B cell (primary cell): ENCODE data around the gene SLC38A10. TPM values are rescaled to one million over a fixed set of nuclear protein-coding genes. Genes with fewer than 3 reads are reported as not detected.

Source experiments
- ATAC-seq: fragments of 200-7000 bp; cut with Tn5 transposase; one replicate; pipeline ENCODE4 v1.10.0; 2021; ENCODE audit warnings: low read depth, mild to moderate bottlenecking, moderate number of reproducible peaks, moderate library complexity
- CTCF ChIA-PET: fragments of 350-600 bp; sonication (Branson Sonifier 250); formaldehyde crosslinking; loops from one replicate; lab custom pipeline; 2021; ENCODE audit warnings: antibody characterized with exemption, inconsistent platforms; lab: Charles Lee
- POLR2A ChIA-PET: fragments of 350-600 bp; sonication (Branson Sonifier 250); formaldehyde crosslinking; loops from one replicate; lab custom pipeline; 2021; ENCODE audit warnings: antibody characterized with exemption; lab: Charles Lee
- DNase-seq: peaks from one replicate; pipeline ENCODE4 v3.0.0; 2013
- H2AFZ ChIP-seq: 2 replicates; pipeline ENCODE4 v1.6.1; 2012; ENCODE audit warnings: mild to moderate bottlenecking, low read depth, low read length; ENCODE audit not compliant: insufficient read depth, poor library complexity, severe bottlenecking
- H3K27ac ChIP-seq, 2 donors: 1 replicate in 1 of 2; 2 replicates in 1 of 2; pipeline ENCODE4 v1.5.1; 2012 to 2013; ENCODE audit warnings: low read length in 2 of 2, mild to moderate bottlenecking in 2 of 2, moderate library complexity in 1 of 2
- H3K27me3 ChIP-seq, 4 experiments: fragments of 200-600 bp in 1 of 4; sonication (generic) in 1 of 4; replicated peaks in 1 of 4; 1 replicate in 2 of 4; 2 replicates in 2 of 4; pipeline versions ENCODE4 v1.6.1 to v1.7.0; 2013 to 2016; ENCODE audit warnings: low read length in 3 of 4, mild to moderate bottlenecking in 2 of 4, mixed read lengths in 1 of 4, moderate library complexity in 1 of 4; ENCODE audit not compliant: insufficient read depth in 4 of 4, control insufficient read depth in 3 of 4; ENCODE audit errors: control extremely low read depth in 1 of 4
- H3K36me3 ChIP-seq, 2 experiments: replicated peaks in 1 of 2; 1 replicate in 1 of 2; 2 replicates in 1 of 2; pipeline versions ENCODE4 v1.6.1 to v1.7.1; 2013; ENCODE audit warnings: low read length in 1 of 2; ENCODE audit not compliant: insufficient read depth in 2 of 2, control insufficient read depth in 1 of 2; ENCODE audit errors: control extremely low read depth in 1 of 2, extremely low read depth in 1 of 2
- H3K4me1 ChIP-seq, 2 donors: fragments of 200-600 bp in 1 of 2; sonication (generic) in 1 of 2; 1 replicate in 1 of 2; 2 replicates in 1 of 2; pipeline versions ENCODE4 v1.5.1 to v1.6.1; 2013 to 2017; ENCODE audit warnings: low read length in 2 of 2; ENCODE audit not compliant: control insufficient read depth in 2 of 2, insufficient read depth in 2 of 2
- H3K4me2 ChIP-seq: replicated peaks from 2 replicates; pipeline ENCODE3; 2012; ENCODE audit warnings: mild to moderate bottlenecking, low read depth, low read length; ENCODE audit not compliant: poor library complexity, severe bottlenecking
- H3K4me3 ChIP-seq, 5 experiments: fragments of 200-600 bp in 1 of 5; sonication (generic) in 1 of 5; 1 replicate in 3 of 5; 2 replicates in 2 of 5; pipeline versions ENCODE4 v1.5.1 to v1.7.0; 2011 to 2016; ENCODE audit warnings: low read length in 4 of 5, mild to moderate bottlenecking in 4 of 5, low read depth in 2 of 5, control low read depth in 1 of 5, moderate library complexity in 1 of 5; ENCODE audit not compliant: insufficient read depth in 1 of 5; ENCODE audit errors: control extremely low read depth in 1 of 5, extremely low read depth in 1 of 5
- H3K79me2 ChIP-seq: fragments of 200-600 bp; sonication (generic); one replicate; pipeline ENCODE4 v1.6.0; 2016; ENCODE audit warnings: low read length; ENCODE audit not compliant: control insufficient read depth, insufficient read depth
- H3K9ac ChIP-seq: fragments of 200-600 bp; sonication (generic); 2 replicates; pipeline ENCODE4 v1.6.1; 2017; ENCODE audit warnings: mild to moderate bottlenecking, low read length, moderate library complexity
- H3K9me3 ChIP-seq, 3 donors: one replicate each; pipeline versions ENCODE4 v1.6.1 to v1.7.1; 2013; ENCODE audit warnings: low read length in 2 of 3; ENCODE audit not compliant: control insufficient read depth in 2 of 3, insufficient read depth in 1 of 3; ENCODE audit errors: control extremely low read depth in 1 of 3
- H4K20me1 ChIP-seq: 2 replicates; pipeline ENCODE4 v1.6.0; 2012; ENCODE audit warnings: mild to moderate bottlenecking, low read length; ENCODE audit not compliant: insufficient read depth, control insufficient read depth, poor library complexity, severe bottlenecking
- H3K27ac Mint-ChIP-seq: one replicate; pipeline ENCODE4 v1.8.0; 2021; ENCODE audit warnings: mixed read lengths
- H3K27me3 Mint-ChIP-seq: one replicate; pipeline ENCODE4 v1.8.0; 2021; ENCODE audit warnings: mixed read lengths
- H3K4me1 Mint-ChIP-seq: one replicate; pipeline ENCODE4 v1.8.0; 2021; ENCODE audit warnings: mixed read lengths
- H3K4me3 Mint-ChIP-seq: one replicate; pipeline ENCODE4 v1.8.0; 2021; ENCODE audit warnings: mixed read lengths
- H3K9me3 Mint-ChIP-seq: one replicate; pipeline ENCODE4 v1.8.0; 2022; ENCODE audit warnings: mixed read lengths; ENCODE audit not compliant: insufficient read depth
- EZH2 ChIP-seq: IDR thresholded peaks from 2 replicates; pipeline ENCODE4 v1.6.1; 2012; ENCODE audit warnings: borderline replicate concordance, low read depth, mild to moderate bottlenecking, moderate library complexity, low read length; ENCODE audit not compliant: insufficient read depth, poor library complexity, severe bottlenecking
- WGBS: methylation state at CpG from one replicate; pipeline ENCODE4 v1.1.5; 2013; ENCODE audit warnings: missing lambda C conversion rate; ENCODE audit not compliant: insufficient coverage; 5-methylcytosine and 5-hydroxymethylcytosine counted together
- intact Hi-C: fragments of 100-400 bp; cut with micrococcal nuclease; formaldehyde crosslinking; loops from one replicate; pipeline ENCODE4 v1.10.0; 2022
- polyA plus RNA-seq: library from polyadenylated mRNA; depleted of rRNA; stranded (reverse); fragments of >200 nt; gene quantifications from 2 replicates; pipeline ENCODE4 v1.2.3, GENCODE V29; 2012
- total RNA-seq, 2 donors: library from RNA; stranded (reverse); fragments of 120-200 nt in 1 of 2; gene quantifications; 1 replicate in 1 of 2; 2 replicates in 1 of 2; pipeline versions ENCODE4 v1.2.3 to v1.2.4, GENCODE V29; 2013 to 2022
- TF ChIP-seq, protein P1 (sequence below): fragments of 200-600 bp; IDR thresholded peaks from one replicate; pipeline ENCODE4 v1.8.0; 2022; ENCODE audit warnings: antibody characterized with exemption, mild to moderate bottlenecking

SLC38A10 gene
- total and polyA plus RNA-seq, 2 donors (not counting 1 experiment from before 2014, with no cell fraction given) = 76.1 to 104 TPM

- WGBS = 96% methylated on average over 5 of the region's 15 CpGs
These were observed 47.6 kb downstream of the SLC38A10 start for GRCh38 chr17:81247339-81247990.

More at GRCh38 chr17:81247339-81247990, 47.6 kb downstream of the SLC38A10 start:
- Histone ChIP-seq H3K36me3 (peaks cover 0 to 29% of the 10 kb centered on the region in 2 experiments), H3K4me2 (no peak overlapping the region), H2AFZ (no peak overlapping the region), H3K27ac (no peak overlapping the region), H4K20me1 (peaks cover 57% of the 10 kb centered on the region), H3K9me3 (no peaks in the 10 kb centered on the region), H3K79me2 (no peaks in the 10 kb centered on the region), H3K4me3 (no peak overlapping the region), H3K4me1 (peaks cover 0 to 15% of the 10 kb centered on the region in 2 donors), H3K27me3 (no peaks in the 10 kb centered on the region), H3K9ac (no peak overlapping the region)
- no peak for TF ChIP-seq EZH2
- TF ChIP-seq, protein P1, sequence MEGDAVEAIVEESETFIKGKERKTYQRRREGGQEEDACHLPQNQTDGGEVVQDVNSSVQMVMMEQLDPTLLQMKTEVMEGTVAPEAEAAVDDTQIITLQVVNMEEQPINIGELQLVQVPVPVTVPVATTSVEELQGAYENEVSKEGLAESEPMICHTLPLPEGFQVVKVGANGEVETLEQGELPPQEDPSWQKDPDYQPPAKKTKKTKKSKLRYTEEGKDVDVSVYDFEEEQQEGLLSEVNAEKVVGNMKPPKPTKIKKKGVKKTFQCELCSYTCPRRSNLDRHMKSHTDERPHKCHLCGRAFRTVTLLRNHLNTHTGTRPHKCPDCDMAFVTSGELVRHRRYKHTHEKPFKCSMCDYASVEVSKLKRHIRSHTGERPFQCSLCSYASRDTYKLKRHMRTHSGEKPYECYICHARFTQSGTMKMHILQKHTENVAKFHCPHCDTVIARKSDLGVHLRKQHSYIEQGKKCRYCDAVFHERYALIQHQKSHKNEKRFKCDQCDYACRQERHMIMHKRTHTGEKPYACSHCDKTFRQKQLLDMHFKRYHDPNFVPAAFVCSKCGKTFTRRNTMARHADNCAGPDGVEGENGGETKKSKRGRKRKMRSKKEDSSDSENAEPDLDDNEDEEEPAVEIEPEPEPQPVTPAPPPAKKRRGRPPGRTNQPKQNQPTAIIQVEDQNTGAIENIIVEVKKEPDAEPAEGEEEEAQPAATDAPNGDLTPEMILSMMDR = no peak
- intact Hi-C loops = no loop called here
- Mint-ChIP-seq H3K4me3 (no peak overlapping the region), H3K4me1 (peaks cover 7% of the 10 kb centered on the region), H3K27me3 (no peaks in the 10 kb centered on the region), H3K27ac (no peak overlapping the region), H3K9me3 (no peaks in the 10 kb centered on the region)
- CTCF ChIA-PET = no interaction called here
- POLR2A ChIA-PET = interaction anchor here (1.2 kb wide), 1 partner anchor 25 kb away, joined by 6 read pairs; the partner anchor contains the start of gene CEP131
- ATAC-seq (no peak), DNase-seq (no peak)
